Epithelial cell of proximal tubule (primary cell): Measurements from ENCODE around the gene ARHGAP4. TPM values are rescaled to one million over a fixed set of nuclear protein-coding genes. Genes with fewer than 3 reads are reported as not detected.

Source experiments
- DNase-seq: peaks from one replicate; pipeline ENCODE4 v3.0.0-alpha.2; 2011; ENCODE audit warnings: low read depth
- H3K4me3 ChIP-seq: 2 replicates; pipeline ENCODE4 v1.5.1; 2011; ENCODE audit warnings: low read depth, mild to moderate bottlenecking, low read length
- total RNA-seq: library from RNA; depleted of rRNA; stranded (reverse); fragments of >200 nt; gene quantifications from 2 replicates; pipeline ENCODE4 v1.2.3, GENCODE V29; 2015
- TF ChIP-seq, protein P1 (sequence below): conservative IDR thresholded peaks from 2 replicates; pipeline ENCODE4 v1.5.1; 2012; ENCODE audit warnings: low read depth, mild to moderate bottlenecking, low read length

The ARHGAP4 gene
- total RNA-seq, 1 donor from 2014 or later: 20.2 TPM

DNA sequence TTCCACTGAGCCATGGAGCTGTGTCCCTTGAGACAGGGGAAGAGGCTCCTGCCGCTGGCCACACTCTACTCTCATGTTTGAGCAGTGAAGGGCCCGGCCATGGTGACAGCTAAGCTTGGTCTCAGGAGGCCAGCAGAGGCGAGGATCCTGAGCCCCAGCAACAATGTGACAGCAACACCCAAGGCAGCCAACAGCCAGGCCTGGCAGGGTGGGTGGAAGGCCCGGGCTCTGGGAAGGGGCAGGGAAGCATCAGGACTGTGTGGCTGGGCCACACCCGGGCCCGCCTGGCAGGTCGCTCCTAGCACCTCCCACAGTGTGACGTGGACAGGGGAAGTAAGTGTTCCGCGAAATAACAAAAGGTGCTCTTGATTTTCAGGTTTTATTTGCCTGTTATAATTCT lies 64.9 kb downstream of the ARHGAP4 start:
- no peak for DNase-seq
- TF ChIP-seq, protein P1, sequence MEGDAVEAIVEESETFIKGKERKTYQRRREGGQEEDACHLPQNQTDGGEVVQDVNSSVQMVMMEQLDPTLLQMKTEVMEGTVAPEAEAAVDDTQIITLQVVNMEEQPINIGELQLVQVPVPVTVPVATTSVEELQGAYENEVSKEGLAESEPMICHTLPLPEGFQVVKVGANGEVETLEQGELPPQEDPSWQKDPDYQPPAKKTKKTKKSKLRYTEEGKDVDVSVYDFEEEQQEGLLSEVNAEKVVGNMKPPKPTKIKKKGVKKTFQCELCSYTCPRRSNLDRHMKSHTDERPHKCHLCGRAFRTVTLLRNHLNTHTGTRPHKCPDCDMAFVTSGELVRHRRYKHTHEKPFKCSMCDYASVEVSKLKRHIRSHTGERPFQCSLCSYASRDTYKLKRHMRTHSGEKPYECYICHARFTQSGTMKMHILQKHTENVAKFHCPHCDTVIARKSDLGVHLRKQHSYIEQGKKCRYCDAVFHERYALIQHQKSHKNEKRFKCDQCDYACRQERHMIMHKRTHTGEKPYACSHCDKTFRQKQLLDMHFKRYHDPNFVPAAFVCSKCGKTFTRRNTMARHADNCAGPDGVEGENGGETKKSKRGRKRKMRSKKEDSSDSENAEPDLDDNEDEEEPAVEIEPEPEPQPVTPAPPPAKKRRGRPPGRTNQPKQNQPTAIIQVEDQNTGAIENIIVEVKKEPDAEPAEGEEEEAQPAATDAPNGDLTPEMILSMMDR: no peak
- no peak overlapping the region for H3K4me3 ChIP-seq

Other genes starting within 250 kb of the ARHGAP4 start
- gene SLC6A8, start 238.3 kb downstream of the ARHGAP4 start, total RNA-seq: 20.0 and 30.5 TPM in 2 replicates
- gene BCAP31, start 201.9 kb downstream of the ARHGAP4 start, total RNA-seq: 155 and 163 TPM in 2 replicates
- 8.2 and 12.6 TPM in 2 replicates for gene ABCD1, start 201.4 kb downstream of the ARHGAP4 start, total RNA-seq
- 2.9 and 7.4 TPM in 2 replicates for gene PLXNB3, start 162.0 kb downstream of the ARHGAP4 start, total RNA-seq
- gene SRPK3, start 145.2 kb downstream of the ARHGAP4 start, total RNA-seq: 0.17 TPM in 1 of 2 replicates, not detected in the other
- 62.2 and 91.4 TPM in 2 replicates for gene IDH3G, start 131.9 kb downstream of the ARHGAP4 start, total RNA-seq
- 128 and 239 TPM in 2 replicates for gene SSR4, start 131.6 kb downstream of the ARHGAP4 start, total RNA-seq
- under 0.01 and 0.17 TPM in 2 replicates for gene PDZD4, start 95.7 kb downstream of the ARHGAP4 start, total RNA-seq
- 35.7 and 62.1 TPM in 2 replicates for gene L1CAM, start 40.1 kb downstream of the ARHGAP4 start, total RNA-seq
- gene AVPR2, start 21.6 kb downstream of the ARHGAP4 start, total RNA-seq: 0.22 and 1.4 TPM in 2 replicates
- 88.0 and 171 TPM in 2 replicates for gene NAA10, start 8.8 kb upstream of the ARHGAP4 start, total RNA-seq
- 0.92 and 1.5 TPM in 2 replicates for gene RENBP, start 18.4 kb upstream of the ARHGAP4 start, total RNA-seq
- 59.7 and 61.9 TPM in 2 replicates for gene HCFC1, start 45.6 kb upstream of the ARHGAP4 start, total RNA-seq
- gene TMEM187, start 46.5 kb upstream of the ARHGAP4 start, total RNA-seq: 2.3 and 4.3 TPM in 2 replicates
- 131 and 219 TPM in 2 replicates for gene IRAK1, start 93.6 kb upstream of the ARHGAP4 start, total RNA-seq
- 18.1 and 23.4 TPM in 2 replicates for gene MECP2, start 171.5 kb upstream of the ARHGAP4 start, total RNA-seq
- not detected in 2 replicates for gene OPN1LW, start 218.0 kb upstream of the ARHGAP4 start, total RNA-seq